ENCODE measurements around the gene SIM1. TPM values are rescaled to one million over a fixed set of nuclear protein-coding genes. Genes with fewer than 3 reads are reported as not detected.

SIM1 gene
- total RNA-seq, 1 donor from 2014 or later = not detected

DNA sequence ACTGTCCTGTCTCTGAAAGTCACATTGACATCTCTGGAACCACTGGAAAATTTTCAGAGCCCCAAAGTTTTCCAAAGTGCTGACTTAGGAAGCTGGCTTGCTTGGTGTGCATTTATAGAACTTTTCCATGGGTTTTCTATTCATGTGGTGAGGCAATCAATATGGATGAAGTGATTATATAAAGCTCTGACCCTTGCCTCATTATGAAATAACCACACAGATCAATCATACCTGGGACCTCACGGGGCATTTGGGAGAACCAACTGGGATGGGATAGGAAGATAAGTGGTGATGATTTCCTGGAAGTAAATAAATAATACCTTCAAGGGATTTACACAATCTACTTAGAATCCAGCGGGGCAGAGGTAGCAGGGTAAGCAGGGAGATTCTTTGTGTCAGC lies 22.9 kb upstream of the SIM1 start:
- DNase-seq (ENCODE audit: low spot score in 2 of 2, unreplicated experiment in 2 of 2) = no peak
- no peaks in the 10 kb centered on the region for H3K36me3 Mint-ChIP-seq
- no peak overlapping the region for H3K4me3 Mint-ChIP-seq
- peaks cover 12% of the 10 kb centered on the region for H3K9me3 Mint-ChIP-seq
- H3K27me3 Mint-ChIP-seq (ENCODE audit: low read depth) = no peaks in the 10 kb centered on the region
- H3K27ac Mint-ChIP-seq = no peak overlapping the region
- peaks cover 14% of the 10 kb centered on the region for H3K4me1 Mint-ChIP-seq
- TF ChIP-seq CTCF (IDR thresholded peaks at IDR 0.05; ENCODE audit: unreplicated experiment) = no peak

DNA sequence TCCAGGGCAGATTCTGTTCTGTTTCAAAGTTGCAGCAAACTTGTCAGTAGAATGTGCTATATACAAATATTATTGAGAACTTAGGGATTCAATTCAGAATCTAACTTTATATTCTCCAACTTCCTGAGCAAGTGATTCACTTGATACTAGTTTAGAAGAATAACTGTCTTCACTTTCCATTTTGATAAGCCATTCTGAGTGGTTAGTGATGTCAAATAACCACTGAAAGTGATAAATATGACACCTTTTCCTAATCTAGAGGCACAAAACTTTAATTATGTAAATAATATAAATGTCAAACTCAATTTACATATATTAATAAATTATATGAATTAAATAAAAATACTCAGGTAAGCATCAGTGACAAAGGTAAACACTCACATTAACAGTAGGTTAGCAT lies 20.5 kb upstream of the SIM1 start:
- H3K4me1 Mint-ChIP-seq = no peaks in the 10 kb centered on the region
- no peak for TF ChIP-seq CTCF (IDR thresholded peaks at IDR 0.05; ENCODE audit: unreplicated experiment)
- no peak overlapping the region for H3K27ac Mint-ChIP-seq
- peaks cover 9% of the 10 kb centered on the region for H3K9me3 Mint-ChIP-seq
- H3K27me3 Mint-ChIP-seq (ENCODE audit: low read depth) = peaks cover 1% of the 10 kb centered on the region
- H3K4me3 Mint-ChIP-seq = no peak overlapping the region
- no peaks in the 10 kb centered on the region for H3K36me3 Mint-ChIP-seq
- no peak for DNase-seq (ENCODE audit: low spot score in 2 of 2, unreplicated experiment in 2 of 2)

- no peak for TF ChIP-seq CTCF (IDR thresholded peaks at IDR 0.05; ENCODE audit: unreplicated experiment)
- Mint-ChIP-seq H3K27me3 (ENCODE audit: low read depth) (peaks cover 1% of the 10 kb centered on the region), H3K4me3 (no peak overlapping the region), H3K4me1 (no peaks in the 10 kb centered on the region), H3K9me3 (peaks cover 6% of the 10 kb centered on the region), H3K27ac (no peak overlapping the region), H3K36me3 (no peaks in the 10 kb centered on the region)
- no peak for DNase-seq (ENCODE audit: low spot score in 2 of 2, unreplicated experiment in 2 of 2)
Measured at GRCh38 chr6:100484474-100484873, 19.8 kb upstream of the SIM1 start.

- Mint-ChIP-seq H3K27me3 (ENCODE audit: low read depth) (peaks cover 1% of the 10 kb centered on the region), H3K27ac (no peak overlapping the region), H3K9me3 (no peaks in the 10 kb centered on the region), H3K36me3 (no peaks in the 10 kb centered on the region), H3K4me3 (no peak overlapping the region), H3K4me1 (no peaks in the 10 kb centered on the region)
- DNase-seq (ENCODE audit: low spot score in 2 of 2, unreplicated experiment in 2 of 2) = no peak
- TF ChIP-seq CTCF (IDR thresholded peaks at IDR 0.05; ENCODE audit: unreplicated experiment) = no peak
Measured at GRCh38 chr6:100482698-100483097, 18.0 kb upstream of the SIM1 start.

DNA sequence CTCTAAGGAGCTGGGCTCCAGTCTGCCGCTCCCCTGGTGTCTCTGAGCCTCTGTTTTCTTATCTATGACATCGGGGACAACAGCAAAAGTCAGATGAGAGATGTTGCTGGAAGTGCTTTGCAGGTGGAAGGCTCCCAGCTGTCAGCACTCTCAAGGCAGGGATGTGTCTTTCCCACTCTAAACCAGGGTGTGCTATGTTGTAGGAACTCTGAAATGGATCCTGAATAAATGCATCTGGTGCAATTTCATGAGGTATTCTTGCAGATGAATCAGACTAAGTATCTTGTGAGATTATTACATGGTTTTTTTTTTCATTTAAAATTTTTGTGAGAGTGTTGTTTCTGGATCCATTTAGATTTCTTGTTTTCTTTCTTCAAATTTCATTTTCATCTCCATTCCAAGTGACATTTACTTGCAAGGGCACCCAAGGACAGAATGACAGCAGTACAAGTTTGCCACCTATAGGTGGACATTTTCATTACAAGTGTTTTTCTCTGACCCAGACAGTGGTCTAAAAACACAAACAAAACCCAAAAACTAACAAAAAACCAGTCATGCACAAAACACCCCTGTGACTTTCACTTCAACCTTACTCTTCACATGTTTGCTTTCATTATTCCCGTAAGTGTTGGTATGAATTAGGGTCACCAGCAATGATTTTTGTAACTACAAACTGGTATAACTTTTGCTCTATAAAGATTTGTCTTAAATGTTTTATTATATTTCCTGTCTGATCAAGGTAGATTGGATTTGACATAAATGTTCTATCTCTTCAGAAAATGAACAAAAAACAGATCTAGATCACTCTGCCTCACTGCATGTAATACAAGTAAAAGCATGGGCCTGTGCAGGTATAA lies 14.7 kb upstream of the SIM1 start:
- H3K27me3 Mint-ChIP-seq (ENCODE audit: low read depth) = peaks cover 24% of the 10 kb centered on the region
- H3K27ac Mint-ChIP-seq = no peak overlapping the region
- TF ChIP-seq CTCF (IDR thresholded peaks at IDR 0.05; ENCODE audit: unreplicated experiment) = peak; percentile 81
- no peak overlapping the region for H3K4me3 Mint-ChIP-seq
- no peaks in the 10 kb centered on the region for H3K4me1 Mint-ChIP-seq
- H3K36me3 Mint-ChIP-seq = no peaks in the 10 kb centered on the region
- no peak for DNase-seq (ENCODE audit: low spot score in 2 of 2, unreplicated experiment in 2 of 2)
- H3K9me3 Mint-ChIP-seq = no peaks in the 10 kb centered on the region
